HEK293 (cell line): ENCODE data around the gene ITPR2.

Source experiments
- CTCF ChIP-seq: fragments of 450-650 bp; formaldehyde crosslinking; IDR thresholded peaks from 2 replicates; pipeline ENCODE4 v1.5.1; 2016; ENCODE audit warnings: missing biosample characterization, missing genetic modification characterization
- GLIS1 ChIP-seq: fragments of 450-650 bp; formaldehyde crosslinking; IDR thresholded peaks from 2 replicates; pipeline ENCODE4 v1.5.1; 2016; ENCODE audit warnings: missing biosample characterization, missing genetic modification characterization
- IKZF3 ChIP-seq: fragments of 450-650 bp; IDR thresholded peaks from 2 replicates; pipeline ENCODE4 v1.5.0; 2018; ENCODE audit warnings: missing biosample characterization, mild to moderate bottlenecking, missing genetic modification characterization, moderate library complexity
- TRIM28 ChIP-seq: IDR thresholded peaks from 2 replicates; pipeline ENCODE4 v1.6.1; 2011; ENCODE audit warnings: low read length, control low read depth, borderline replicate concordance
- ZBTB17 ChIP-seq: fragments of 450-650 bp; formaldehyde crosslinking; IDR thresholded peaks from 2 replicates; pipeline ENCODE4 v1.5.1; 2016; ENCODE audit warnings: missing biosample characterization, missing genetic modification characterization
- ZFP41 ChIP-seq: fragments of 450-650 bp; formaldehyde crosslinking; IDR thresholded peaks from 2 replicates; pipeline ENCODE4 v1.5.1; 2016; ENCODE audit warnings: missing biosample characterization, missing genetic modification characterization, borderline replicate concordance
- ZNF23 ChIP-seq: fragments of 450-650 bp; formaldehyde crosslinking; IDR thresholded peaks from 2 replicates; pipeline ENCODE4 v1.5.1; 2016; ENCODE audit warnings: missing biosample characterization, missing genetic modification characterization, borderline replicate concordance
- ZNF24 ChIP-seq: fragments of 450-650 bp; formaldehyde crosslinking; IDR thresholded peaks from 2 replicates; pipeline ENCODE4 v1.5.1; 2016; ENCODE audit warnings: missing biosample characterization, missing genetic modification characterization
- ZNF350 ChIP-seq: fragments of 450-650 bp; formaldehyde crosslinking; IDR thresholded peaks from 2 replicates; pipeline ENCODE4 v1.5.0; 2017; ENCODE audit warnings: missing biosample characterization, mild to moderate bottlenecking, missing genetic modification characterization
- ZNF510 ChIP-seq: fragments of 450-650 bp; formaldehyde crosslinking; IDR thresholded peaks from 2 replicates; pipeline ENCODE4 v1.5.1; 2018; ENCODE audit warnings: mild to moderate bottlenecking, missing genetic modification characterization, missing biosample characterization; ENCODE audit not compliant: insufficient replicate concordance
- ZNF513 ChIP-seq: fragments of 450-650 bp; IDR thresholded peaks from 2 replicates; pipeline ENCODE4 v1.5.1; 2018; ENCODE audit warnings: missing biosample characterization, missing genetic modification characterization
- ZNF544 ChIP-seq: fragments of 450-650 bp; formaldehyde crosslinking; IDR thresholded peaks from 2 replicates; pipeline ENCODE4 v1.5.0; 2017; ENCODE audit warnings: missing biosample characterization, missing genetic modification characterization
- ZSCAN23 ChIP-seq: fragments of 450-650 bp; formaldehyde crosslinking; IDR thresholded peaks from 2 replicates; pipeline ENCODE4 v1.5.1; 2016; ENCODE audit warnings: missing biosample characterization, missing genetic modification characterization

GRCh38 chr12:26869908-26870459 is 37.0 kb upstream of the ITPR2 start:
- TF ChIP-seq ZNF510 (tag by site-specific recombination) (no peak), CTCF (no peak), ZNF350 (tag by site-specific recombination) (no peak), TRIM28 (no peak), ZNF544 (tag by site-specific recombination) (no peak), ZNF24 (tag by site-specific recombination) (no peak), ZBTB17 (tag by site-specific recombination) (no peak), ZNF23 (tag by site-specific recombination) (no peak), ZSCAN23 (no peak), ZFP41 (tag by site-specific recombination) (no peak), IKZF3 (tag by site-specific recombination) (no peak), GLIS1 (tag by site-specific recombination) (no peak), ZNF513 (tag by site-specific recombination) (no peak)
